ENCODE results near the gene B3GNT9.

The B3GNT9 gene

GRCh38 chr16:67148656-67149275 lies 2.0 kb downstream of the B3GNT9 start:
- peaks cover 34% of the 10 kb centered on the region for H3K36me3 Mint-ChIP-seq (ENCODE audit: low read depth)
- H3K27me3 Mint-ChIP-seq (ENCODE audit: low read depth, poor library complexity) = peaks cover 46% of the 10 kb centered on the region
- no peak for DNase-seq
- no peaks in the 10 kb centered on the region for H3K9me3 Mint-ChIP-seq
- H3K27ac Mint-ChIP-seq = no peak overlapping the region
- H3K4me3 Mint-ChIP-seq = peak overlapping the region; percentile 10
- H3K4me1 Mint-ChIP-seq = peaks cover 4% of the 10 kb centered on the region
- no peak for TF ChIP-seq CTCF (IDR thresholded peaks at IDR 0.05)

- TF ChIP-seq CTCF (IDR thresholded peaks at IDR 0.05) = no peak
- H3K27ac Mint-ChIP-seq = no peak overlapping the region
- H3K27me3 Mint-ChIP-seq (ENCODE audit: low read depth, poor library complexity) = peaks cover 41% of the 10 kb centered on the region
- H3K36me3 Mint-ChIP-seq (ENCODE audit: low read depth) = peaks cover 38% of the 10 kb centered on the region
- peak overlapping the region; percentile 10 for H3K4me3 Mint-ChIP-seq
- H3K4me1 Mint-ChIP-seq = peaks cover 4% of the 10 kb centered on the region
- H3K9me3 Mint-ChIP-seq = no peaks in the 10 kb centered on the region
- DNase-seq = no peak
Measured at GRCh38 chr16:67148221-67148620, 2.6 kb downstream of the B3GNT9 start.

- Mint-ChIP-seq H3K4me1 (peaks cover 4% of the 10 kb centered on the region), H3K9me3 (no peaks in the 10 kb centered on the region), H3K36me3 (ENCODE audit: low read depth) (peaks cover 45% of the 10 kb centered on the region), H3K27ac (no peak overlapping the region), H3K4me3 (no peak overlapping the region), H3K27me3 (ENCODE audit: low read depth, poor library complexity) (peaks cover 34% of the 10 kb centered on the region)
- no peak for TF ChIP-seq CTCF (IDR thresholded peaks at IDR 0.05)
- DNase-seq = no peak
Measured at GRCh38 chr16:67147437-67148140, 3.2 kb downstream of the B3GNT9 start.

DNA sequence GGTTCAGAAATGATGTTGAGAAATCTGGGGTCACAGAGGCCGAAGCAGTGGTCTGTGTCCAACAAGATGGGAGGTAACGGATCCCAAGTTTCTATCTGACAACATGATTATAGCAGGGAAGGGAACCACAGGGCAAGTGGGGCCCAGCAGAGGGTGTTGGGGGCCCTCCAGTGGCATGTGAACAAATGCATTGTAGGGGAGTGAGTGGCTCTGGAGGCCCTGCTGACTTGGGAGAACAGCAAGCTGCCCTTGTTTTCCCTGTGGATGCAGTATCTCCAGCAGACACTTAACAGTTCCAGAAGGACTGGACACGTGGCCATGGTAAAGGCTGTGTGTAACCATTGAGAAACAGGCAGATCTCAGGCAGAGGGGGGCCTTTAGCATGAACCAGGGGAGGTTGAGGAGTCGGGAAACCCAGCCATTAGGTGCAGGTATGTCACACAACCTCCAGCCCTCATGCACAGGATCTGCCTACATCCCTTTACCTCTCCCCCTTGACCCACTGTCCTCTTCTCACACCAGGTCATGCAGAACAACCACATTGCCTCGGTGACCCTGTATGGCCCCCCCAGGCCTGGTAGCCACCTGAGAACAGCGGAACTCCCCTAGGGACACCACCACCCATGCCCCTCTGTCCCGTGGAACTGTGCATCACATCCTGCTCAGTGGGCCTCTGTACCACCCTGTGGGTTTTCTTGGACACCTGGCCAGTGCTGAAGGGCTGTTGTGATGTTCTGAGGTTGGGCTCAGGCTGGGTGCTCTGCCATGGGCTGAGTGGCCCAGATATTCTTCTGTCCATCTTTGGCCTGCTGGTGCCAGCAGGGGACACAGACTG lies 4.1 kb downstream of the B3GNT9 start:
- Mint-ChIP-seq H3K4me1 (peaks cover 4% of the 10 kb centered on the region), H3K27me3 (ENCODE audit: low read depth, poor library complexity) (peaks cover 26% of the 10 kb centered on the region), H3K36me3 (ENCODE audit: low read depth) (peaks cover 52% of the 10 kb centered on the region), H3K4me3 (no peak overlapping the region), H3K9me3 (no peaks in the 10 kb centered on the region), H3K27ac (no peak overlapping the region)
- no peak for TF ChIP-seq CTCF (IDR thresholded peaks at IDR 0.05)
- DNase-seq = no peak

DNA sequence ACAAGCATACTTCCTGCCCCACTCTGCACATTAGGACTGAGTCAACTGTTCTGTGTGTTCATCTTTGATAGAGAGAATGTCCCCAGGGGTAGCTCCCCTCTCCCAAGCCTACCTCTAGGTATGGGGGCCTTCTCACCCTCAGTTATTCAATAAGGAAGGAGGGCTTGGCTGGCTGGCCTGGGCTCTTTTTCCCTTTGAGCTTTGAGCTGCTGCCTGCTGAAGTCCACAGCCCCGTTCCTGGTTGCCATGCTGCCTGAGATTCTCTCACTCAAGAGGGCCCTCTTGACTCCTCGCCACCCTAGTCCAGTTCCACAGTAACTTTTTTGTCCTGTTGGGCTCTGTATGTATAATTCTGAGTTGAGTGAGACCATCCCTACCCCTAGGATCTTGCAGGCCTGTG lies 5.1 kb downstream of the B3GNT9 start:
- no peak for DNase-seq
- H3K4me1 Mint-ChIP-seq = no peaks in the 10 kb centered on the region
- TF ChIP-seq CTCF (IDR thresholded peaks at IDR 0.05) = no peak
- H3K9me3 Mint-ChIP-seq = no peaks in the 10 kb centered on the region
- H3K27ac Mint-ChIP-seq = no peak overlapping the region
- H3K36me3 Mint-ChIP-seq (ENCODE audit: low read depth) = peaks cover 59% of the 10 kb centered on the region
- H3K27me3 Mint-ChIP-seq (ENCODE audit: low read depth, poor library complexity) = peaks cover 16% of the 10 kb centered on the region
- no peak overlapping the region for H3K4me3 Mint-ChIP-seq
